Neuronal stem cell (in vitro differentiated cells): ENCODE data around the gene PAPPA2.

Experiments used
- DNase-seq: peaks from one replicate; pipeline ENCODE4 v3.0.0-alpha.2; 2013; ENCODE audit warnings: low spot score
- H2AFZ ChIP-seq: one replicate; pipeline ENCODE4 v1.6.1; 2013; ENCODE audit warnings: mild to moderate bottlenecking, low read length, inconsistent platforms
- H2AK5ac ChIP-seq: 2 replicates; pipeline ENCODE4 v1.6.1; 2013; ENCODE audit warnings: low read depth, mild to moderate bottlenecking, inconsistent platforms, low read length, moderate library complexity, mixed read lengths
- H2BK120ac ChIP-seq: 2 replicates; pipeline ENCODE4 v1.6.1; 2013; ENCODE audit warnings: low read depth, mild to moderate bottlenecking, inconsistent platforms, low read length, moderate library complexity, mixed read lengths
- H2BK12ac ChIP-seq: one replicate; pipeline ENCODE4 v1.6.1; 2013; ENCODE audit warnings: low read length, inconsistent platforms
- H2BK15ac ChIP-seq: 2 replicates; pipeline ENCODE4 v1.6.1; 2013; ENCODE audit warnings: mild to moderate bottlenecking, low read length, inconsistent platforms, mixed read lengths
- H2BK5ac ChIP-seq: one replicate; pipeline ENCODE4 v1.6.1; 2013; ENCODE audit warnings: inconsistent platforms, mild to moderate bottlenecking, low read length, moderate library complexity
- H3K14ac ChIP-seq: one replicate; pipeline ENCODE4 v1.6.1; 2013; ENCODE audit warnings: low read length, inconsistent platforms
- H3K18ac ChIP-seq: 2 replicates; pipeline ENCODE4 v1.6.1; 2013; ENCODE audit warnings: low read length, inconsistent platforms
- H3K23ac ChIP-seq: 2 replicates; pipeline ENCODE4 v1.6.1; 2013; ENCODE audit warnings: low read depth, mild to moderate bottlenecking, mixed read lengths, low read length, inconsistent platforms; ENCODE audit not compliant: poor library complexity
- H3K27ac ChIP-seq: replicated peaks from 3 replicates; pipeline ENCODE4 v1.5.1; 2013; ENCODE audit warnings: low read length, inconsistent platforms
- H3K27me3 ChIP-seq, 3 experiments: 2 replicates each; pipeline ENCODE4 v1.6.1; 2013; ENCODE audit warnings: low read length in 3 of 3, mild to moderate bottlenecking in 2 of 3, inconsistent platforms in 1 of 3, low read depth in 1 of 3, mixed read lengths in 1 of 3, moderate library complexity in 1 of 3; ENCODE audit not compliant: control insufficient read depth in 3 of 3, insufficient read depth in 3 of 3
- H3K36me3 ChIP-seq, 2 donors: replicated peaks in 1 of 2; 2 replicates each; pipeline ENCODE4 v1.6.1; 2013; ENCODE audit warnings: low read length in 2 of 2; ENCODE audit not compliant: control insufficient read depth in 2 of 2, insufficient read depth in 2 of 2
- H3K4ac ChIP-seq: 2 replicates; pipeline ENCODE4 v1.6.1; 2013; ENCODE audit warnings: inconsistent platforms, mild to moderate bottlenecking, low read length, moderate library complexity
- H3K4me1 ChIP-seq, 2 donors: 1 replicate in 1 of 2; 2 replicates in 1 of 2; pipeline ENCODE4 v1.6.1; 2013; ENCODE audit warnings: low read length in 2 of 2, low read depth in 1 of 2; ENCODE audit not compliant: control insufficient read depth in 2 of 2, insufficient read depth in 1 of 2
- H3K4me2 ChIP-seq: one replicate; pipeline ENCODE4 v1.6.1; 2013; ENCODE audit warnings: mild to moderate bottlenecking, low read length, inconsistent platforms; ENCODE audit not compliant: insufficient read depth, poor library complexity, severe bottlenecking
- H3K4me3 ChIP-seq, 2 donors: 2 replicates each; pipeline ENCODE4 v1.5.1; 2013; ENCODE audit warnings: low read length in 2 of 2, mild to moderate bottlenecking in 2 of 2, inconsistent platforms in 1 of 2, moderate library complexity in 1 of 2
- H3K79me1 ChIP-seq: one replicate; pipeline ENCODE4 v1.6.1; 2013; ENCODE audit warnings: low read depth, mild to moderate bottlenecking, inconsistent platforms, low read length, moderate library complexity
- H3K9ac ChIP-seq: one replicate; pipeline ENCODE4 v1.6.1; 2013; ENCODE audit warnings: mild to moderate bottlenecking, low read depth, low read length, inconsistent platforms; ENCODE audit not compliant: poor library complexity
- H3K9me3 ChIP-seq, 2 donors: replicated peaks in 1 of 2; 2 replicates each; pipeline versions ENCODE3 to v1.6.1; 2013; ENCODE audit warnings: low read length in 2 of 2, mild to moderate bottlenecking in 2 of 2, inconsistent platforms in 1 of 2, low read depth in 1 of 2, mixed read lengths in 1 of 2, moderate library complexity in 1 of 2; ENCODE audit not compliant: control insufficient read depth in 2 of 2, insufficient read depth in 1 of 2
- H4K8ac ChIP-seq: one replicate; pipeline ENCODE4 v1.6.1; 2013; ENCODE audit warnings: low read depth, mild to moderate bottlenecking, inconsistent platforms, low read length, moderate library complexity
- H4K91ac ChIP-seq: one replicate; pipeline ENCODE4 v1.6.1; 2013; ENCODE audit warnings: low read length, low read depth, mild to moderate bottlenecking, inconsistent platforms; ENCODE audit not compliant: poor library complexity
- WGBS, 2 donors: extraction: QIAGEN DNeasy Blood & Tissue Kit; methylation state at CpG; one replicate each; pipeline ENCODE4 v1.1.7; 2013; ENCODE audit warnings: missing lambda C conversion rate in 2 of 2, mixed read lengths in 1 of 2; ENCODE audit not compliant: insufficient read length in 2 of 2, insufficient replicate concordance in 1 of 2; ENCODE audit errors: extremely low coverage in 2 of 2; 5-methylcytosine and 5-hydroxymethylcytosine counted together

Gene PAPPA2

DNA sequence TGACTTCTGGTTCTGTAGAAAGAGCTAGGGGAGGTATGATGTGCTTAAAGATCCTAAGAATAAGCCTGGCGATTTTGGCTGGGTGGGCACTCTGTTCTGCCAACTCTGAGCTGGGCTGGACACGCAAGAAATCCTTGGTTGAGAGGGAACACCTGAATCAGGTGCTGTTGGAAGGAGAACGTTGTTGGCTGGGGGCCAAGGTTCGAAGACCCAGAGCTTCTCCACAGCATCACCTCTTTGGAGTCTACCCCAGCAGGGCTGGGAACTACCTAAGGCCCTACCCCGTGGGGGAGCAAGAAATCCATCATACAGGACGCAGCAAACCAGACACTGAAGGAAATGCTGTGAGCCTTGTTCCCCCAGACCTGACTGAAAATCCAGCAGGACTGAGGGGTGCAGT is 93.3 kb downstream of the PAPPA2 start:
- Histone ChIP-seq H3K18ac (no peak overlapping the region), H3K4me3 (no peak overlapping the region), H4K91ac (no peak overlapping the region), H2AK5ac (peak overlapping the region; percentile 21), H3K9ac (no peak overlapping the region), H3K23ac (no peak overlapping the region), H3K36me3 (no peaks in the 10 kb centered on the region), H3K27ac (no peak overlapping the region), H3K27me3 (peaks cover 0 to 3% (median 0%) of the 10 kb centered on the region in 3 experiments), H4K8ac (no peak overlapping the region), H2BK12ac (no peak overlapping the region), H3K4me1 (peaks cover 0 to 7% of the 10 kb centered on the region in 2 donors), H2BK5ac (no peak overlapping the region), H3K4ac (no peak overlapping the region), H3K79me1 (no peaks in the 10 kb centered on the region), H2AFZ (no peak overlapping the region), H2BK15ac (no peak overlapping the region), H3K9me3 (no peaks in the 10 kb centered on the region), H3K14ac (no peak overlapping the region), H3K4me2 (no peak overlapping the region), H2BK120ac (no peak overlapping the region)
- no CpG with 5 or more reads among the region's 6 CpGs for WGBS, 2 donors
- no peak for DNase-seq

GRCh38 chr1:176557543-176558258 is 94.7 kb downstream of the PAPPA2 start:
- Histone ChIP-seq H3K27me3 (peaks cover 0 to under 1% (median 0%) of the 10 kb centered on the region in 3 experiments), H3K18ac (no peak overlapping the region), H3K4ac (no peak overlapping the region), H3K79me1 (no peaks in the 10 kb centered on the region), H4K91ac (no peak overlapping the region), H4K8ac (no peak overlapping the region), H2BK12ac (no peak overlapping the region), H2AK5ac (no peak overlapping the region), H3K14ac (no peak overlapping the region), H2BK5ac (no peak overlapping the region), H3K23ac (no peak overlapping the region), H2BK120ac (no peak overlapping the region), H2AFZ (no peak overlapping the region), H3K36me3 (no peaks in the 10 kb centered on the region), H3K4me2 (no peak overlapping the region), H2BK15ac (no peak overlapping the region), H3K27ac (no peak overlapping the region), H3K4me1 (peaks cover 0 to 6% of the 10 kb centered on the region in 2 donors), H3K9ac (no peak overlapping the region), H3K9me3 (no peaks in the 10 kb centered on the region), H3K4me3 (no peak overlapping the region)
- WGBS, 2 donors: no CpG with 5 or more reads among the region's 2 CpGs
- DNase-seq: no peak

- no peaks in the 10 kb centered on the region for H3K4me1 ChIP-seq
- H2BK120ac ChIP-seq: no peak overlapping the region
- no peak overlapping the region for H3K4ac ChIP-seq
- H3K18ac ChIP-seq: no peak overlapping the region
- H3K4me3 ChIP-seq: no peak overlapping the region
- H3K14ac ChIP-seq: no peak overlapping the region
- H2AFZ ChIP-seq: no peak overlapping the region
- H3K27ac ChIP-seq: no peak overlapping the region
- no CpG with 5 or more reads among the region's 2 CpGs for WGBS, 2 donors
- no peak overlapping the region for H4K8ac ChIP-seq
- H2AK5ac ChIP-seq: no peak overlapping the region
- H3K4me2 ChIP-seq: no peak overlapping the region
- no peak overlapping the region for H2BK15ac ChIP-seq
- no peak overlapping the region for H2BK5ac ChIP-seq
- no peak for DNase-seq
- H3K36me3 ChIP-seq: no peaks in the 10 kb centered on the region
- H3K27me3 ChIP-seq: no peaks in the 10 kb centered on the region
- H3K9me3 ChIP-seq: no peaks in the 10 kb centered on the region
- H4K91ac ChIP-seq: no peak overlapping the region
- no peak overlapping the region for H2BK12ac ChIP-seq
- H3K9ac ChIP-seq: no peak overlapping the region
- H3K79me1 ChIP-seq: no peaks in the 10 kb centered on the region
- H3K23ac ChIP-seq: no peak overlapping the region
These were observed 95.6 kb downstream of the PAPPA2 start for GRCh38 chr1:176558561-176558960.

GRCh38 chr1:176559474-176559873 is 96.5 kb downstream of the PAPPA2 start:
- H2BK15ac ChIP-seq: no peak overlapping the region
- H3K27me3 ChIP-seq: no peaks in the 10 kb centered on the region
- DNase-seq: no peak
- H3K9me3 ChIP-seq: no peaks in the 10 kb centered on the region
- H3K18ac ChIP-seq: no peak overlapping the region
- H3K9ac ChIP-seq: no peak overlapping the region
- no peak overlapping the region for H4K91ac ChIP-seq
- no peak overlapping the region for H3K4ac ChIP-seq
- H2AFZ ChIP-seq: no peak overlapping the region
- H3K4me3 ChIP-seq: no peak overlapping the region
- H2BK12ac ChIP-seq: no peak overlapping the region
- H3K23ac ChIP-seq: no peak overlapping the region
- H3K4me2 ChIP-seq: no peak overlapping the region
- no peak overlapping the region for H3K14ac ChIP-seq
- no peak overlapping the region for H2AK5ac ChIP-seq
- no peak overlapping the region for H3K27ac ChIP-seq
- H3K79me1 ChIP-seq: no peaks in the 10 kb centered on the region
- no peaks in the 10 kb centered on the region for H3K36me3 ChIP-seq
- WGBS, 2 donors: no CpG with 5 or more reads among the region's 4 CpGs
- H2BK120ac ChIP-seq: no peak overlapping the region
- H2BK5ac ChIP-seq: no peak overlapping the region
- no peak overlapping the region for H4K8ac ChIP-seq
- H3K4me1 ChIP-seq: no peaks in the 10 kb centered on the region
